ENCODE results near the gene SLC25A29. TPM values are rescaled to one million over a fixed set of nuclear protein-coding genes. Genes with fewer than 3 reads are reported as not detected.
"Not testable (repeated sequence)": the region's sequence is repeated elsewhere in the genome, so short reads cannot be mapped to it uniquely, and the experiment has no call there.

SLC25A29 gene
- total RNA-seq, 2 donors from 2014 or later = 21.9 to 27.8 TPM

- ATAC-seq = no peak
- intact Hi-C loops (cut with DNase I, micrococcal nuclease) = no loop called here
- DNase-seq = no peak
These were observed 7.5 kb downstream of the SLC25A29 start for GRCh38 chr14:100298551-100299237.

GRCh38 chr14:100297320-100298300, 8.6 kb downstream of the SLC25A29 start:
- ATAC-seq = peak; percentile 57
- DNase-seq = peak; percentile 58 to 85
- intact Hi-C loops (cut with DNase I, micrococcal nuclease) = no loop called here

DNA sequence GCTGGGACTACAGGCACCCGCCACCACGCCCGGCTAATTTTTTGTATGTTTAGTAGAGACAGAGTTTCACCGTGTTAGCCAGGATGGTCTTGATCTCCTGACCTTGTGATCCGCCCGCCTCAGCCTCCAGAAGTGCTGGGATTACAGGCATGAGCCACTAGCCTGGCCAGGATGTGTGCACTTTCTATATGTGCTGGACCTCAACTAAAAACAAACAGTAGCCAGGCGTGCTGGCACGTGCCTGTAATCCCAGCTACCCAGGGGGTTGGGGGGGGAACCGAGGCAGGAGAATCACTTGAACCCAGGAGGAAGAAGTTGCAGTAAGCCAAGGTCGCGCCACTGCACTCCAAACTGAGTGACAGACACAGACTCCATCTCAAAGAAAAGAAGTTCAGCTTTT, 9.5 kb downstream of the SLC25A29 start:
- intact Hi-C loops (cut with DNase I, micrococcal nuclease); ATAC-seq; DNase-seq: not testable (repeated sequence)

DNA sequence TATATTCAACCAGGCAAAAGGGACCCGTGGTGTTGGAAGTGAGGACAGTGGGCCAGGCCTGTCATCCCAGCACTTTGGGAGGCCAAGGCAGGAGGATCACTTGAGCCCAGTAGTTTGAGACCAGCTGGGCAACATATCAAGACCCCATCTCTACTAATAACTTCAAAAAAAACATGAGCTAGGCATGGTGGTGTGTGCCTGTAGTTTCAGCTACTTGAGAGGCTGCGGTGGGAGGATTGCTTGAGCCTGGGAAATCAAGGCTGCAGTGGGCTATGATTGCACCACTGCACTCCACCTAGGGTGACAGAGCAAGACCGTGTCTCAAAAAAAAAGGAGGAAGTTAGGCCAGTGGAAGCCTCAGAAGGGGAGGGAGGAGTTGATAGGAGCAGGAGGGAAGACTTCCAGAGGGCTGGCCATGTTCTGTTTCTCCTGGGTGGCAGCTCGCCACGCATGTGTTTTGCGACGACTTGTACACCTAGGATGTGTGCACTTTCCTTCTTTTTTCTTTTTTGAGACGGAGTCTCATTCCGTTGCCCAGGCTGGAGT, 10.1 kb downstream of the SLC25A29 start:
- ATAC-seq = no peak
- intact Hi-C loops (cut with DNase I, micrococcal nuclease) = no loop called here
- DNase-seq = no peak

DNA sequence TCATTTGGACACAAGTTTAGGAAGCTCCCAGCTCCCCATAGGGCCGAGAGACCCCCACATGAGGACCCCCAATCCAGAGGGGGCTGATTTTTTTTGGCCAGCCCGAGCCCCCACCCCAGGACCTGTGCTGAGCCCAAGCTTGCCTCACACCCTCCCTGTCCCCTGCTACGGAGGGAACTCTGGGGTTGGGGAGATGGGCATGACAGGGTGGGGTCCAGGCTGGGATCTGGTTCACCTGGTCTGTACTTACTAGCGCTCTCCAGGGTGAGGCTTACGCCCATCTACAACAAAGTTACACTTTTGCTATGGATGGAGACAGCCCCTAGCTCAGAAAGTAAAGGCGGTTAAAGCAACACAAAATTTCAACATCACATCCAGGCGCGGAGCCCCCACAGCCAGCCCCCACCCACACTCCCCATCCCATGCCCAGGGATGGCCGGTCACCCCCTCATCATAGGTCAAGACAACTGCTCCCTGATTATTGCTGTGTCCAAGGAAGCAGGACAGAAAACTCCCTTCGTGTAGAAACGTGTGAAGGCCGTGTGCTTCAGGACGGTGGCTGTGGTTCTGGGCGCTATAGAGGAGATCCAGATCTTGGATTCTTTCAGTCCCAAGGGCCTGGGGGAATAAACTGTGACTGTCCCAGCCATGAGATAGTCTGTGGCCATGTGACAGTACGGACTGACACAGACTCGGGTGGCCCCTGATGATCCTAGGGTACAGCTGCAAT, 10.7 kb downstream of the SLC25A29 start:
- ATAC-seq (no peak), DNase-seq (peak in 1 of 2 donors; percentile 14)
- intact Hi-C loops (cut with DNase I, micrococcal nuclease) = no loop called here

DNA sequence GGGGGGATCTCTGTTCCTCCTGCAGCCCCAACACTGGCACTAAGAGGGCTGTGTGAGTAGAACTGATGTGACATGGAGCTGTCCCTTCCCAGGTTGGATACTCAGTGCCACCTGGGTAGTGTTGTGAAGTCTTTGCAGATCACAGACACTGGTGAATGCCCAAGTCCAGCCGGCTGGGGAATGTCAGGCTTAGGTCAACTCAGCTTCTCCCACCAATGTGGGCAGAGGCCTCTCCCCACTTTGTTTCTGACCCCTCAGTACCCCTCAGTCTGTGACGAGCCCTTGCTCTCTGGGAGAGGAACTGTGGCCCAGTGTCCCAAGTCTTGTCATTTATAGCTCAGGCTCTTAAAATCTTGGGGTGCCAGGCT, 11.3 kb downstream of the SLC25A29 start:
- intact Hi-C loops (cut with DNase I, micrococcal nuclease) = no loop called here
- ATAC-seq (no peak), DNase-seq (peak in 1 of 2 donors; percentile 10)

DNA sequence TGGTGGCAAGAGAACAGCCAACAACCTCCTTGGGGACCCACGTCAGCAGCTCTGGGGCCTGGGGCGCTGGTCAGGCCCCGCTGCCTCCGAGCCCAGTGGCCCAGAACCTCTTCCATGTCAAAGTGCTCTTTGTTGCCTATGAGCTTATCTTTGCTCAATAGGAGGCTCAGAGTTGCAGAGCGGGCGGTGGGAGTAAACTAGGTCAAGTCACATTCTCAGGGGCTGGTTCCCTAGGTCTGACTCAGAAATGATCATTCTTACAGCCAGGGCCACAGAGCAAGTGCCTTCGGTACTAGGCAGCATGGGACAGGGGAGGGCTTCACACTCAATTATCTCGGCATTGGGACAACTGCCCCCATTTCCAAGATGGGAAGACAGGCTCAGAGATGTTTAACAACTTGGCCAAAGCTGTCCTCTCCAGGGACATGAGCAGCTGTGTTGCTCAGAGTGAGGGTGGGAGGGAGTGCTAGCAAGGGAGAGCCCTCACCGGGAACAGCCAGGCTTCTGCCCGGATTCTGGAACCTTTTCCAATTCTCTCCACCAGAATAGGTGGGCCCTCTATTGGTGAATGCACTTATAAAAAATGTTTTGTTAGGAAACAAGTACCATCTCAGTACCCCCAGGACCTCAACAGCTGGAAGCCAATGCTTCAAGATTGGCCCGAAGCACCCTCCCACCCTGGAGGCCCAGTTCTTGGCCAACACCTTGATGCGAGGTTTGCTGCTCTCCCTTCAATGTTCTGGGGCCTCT, 11.9 kb downstream of the SLC25A29 start:
- intact Hi-C loops (cut with DNase I, micrococcal nuclease) = no loop called here
- no peak for ATAC-seq
- peak in 1 of 2 donors; percentile 15 for DNase-seq

DNA sequence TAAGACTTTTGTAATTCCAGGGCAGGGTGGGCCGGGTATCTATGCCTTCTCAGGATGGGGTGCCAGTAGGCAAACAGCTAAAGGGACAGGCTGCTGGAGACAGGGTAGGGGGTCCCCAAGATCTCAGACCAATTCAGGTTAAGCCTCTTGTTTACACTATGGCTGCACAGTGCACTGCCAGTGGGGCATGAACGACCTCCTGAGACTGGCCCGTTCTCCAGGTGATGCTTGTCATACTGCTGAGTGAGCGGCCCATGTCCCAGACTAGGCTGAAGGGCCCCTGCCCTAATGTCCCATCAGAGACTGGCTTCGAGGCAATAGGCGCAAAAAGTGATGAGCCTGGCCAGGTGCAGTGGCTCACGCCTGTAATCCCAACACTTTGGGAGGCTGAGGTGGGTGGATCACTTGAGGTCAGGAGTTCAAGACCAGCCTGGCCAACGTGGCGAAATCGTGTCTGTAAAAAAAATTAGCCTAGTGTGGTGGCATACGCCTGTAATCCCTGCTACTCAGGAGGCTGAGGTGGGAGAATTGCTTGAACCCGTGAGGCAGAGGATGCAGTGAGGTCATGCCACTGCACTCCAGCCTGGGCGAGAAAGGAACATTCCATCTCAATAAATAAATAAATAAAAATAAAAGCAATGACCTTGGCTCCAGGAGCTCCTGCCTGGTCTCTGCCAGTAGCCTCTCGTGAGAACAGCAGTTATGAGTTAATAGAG, 12.6 kb downstream of the SLC25A29 start:
- intact Hi-C loops (cut with DNase I, micrococcal nuclease) = no loop called here
- ATAC-seq (no peak), DNase-seq (peak in 1 of 2 donors; percentile 8)

DNA sequence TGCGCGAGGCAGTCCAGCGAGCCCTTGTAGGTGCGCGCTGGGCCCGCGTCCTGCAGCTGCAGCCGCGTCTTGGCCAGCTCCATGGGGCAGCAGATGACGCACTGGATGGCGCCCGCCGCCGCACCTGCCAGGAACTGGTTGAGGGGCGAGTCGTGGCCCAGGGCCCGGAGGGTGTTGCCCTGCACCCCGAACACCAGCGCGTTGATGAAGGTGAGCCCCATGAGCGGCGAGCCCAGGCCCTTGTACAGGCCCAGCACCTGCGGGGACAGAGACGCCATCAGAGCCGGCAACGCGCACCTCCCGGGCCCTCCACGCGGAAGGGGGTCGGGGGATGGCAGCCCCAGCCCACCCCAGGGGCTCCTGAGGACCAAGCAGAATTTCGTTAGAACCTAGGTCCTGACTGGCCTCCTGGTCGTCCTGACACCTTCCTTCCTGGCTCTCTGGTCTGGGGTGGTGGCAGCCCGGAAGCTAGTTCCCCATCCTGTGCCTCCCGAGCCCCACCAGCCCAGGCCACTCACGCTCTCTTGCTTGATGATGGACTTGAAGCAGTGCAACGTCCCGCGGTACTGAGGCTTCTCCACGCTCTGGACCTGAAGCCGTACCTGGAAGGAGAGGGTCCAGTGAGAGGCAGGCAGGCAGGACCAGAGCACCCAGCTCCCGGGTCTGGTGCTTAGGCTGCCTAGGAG, 13.3 kb downstream of the SLC25A29 start:
- intact Hi-C loops (cut with DNase I, micrococcal nuclease) = no loop called here
- peak in 1 of 2 donors; percentile 19 for DNase-seq

GRCh38 chr14:100292301-100292775, 13.9 kb downstream of the SLC25A29 start:
- ATAC-seq (no peak), DNase-seq (peak in 1 of 2 donors; percentile 14)
- intact Hi-C loops (cut with DNase I, micrococcal nuclease) = no loop called here

More for the DNA sequence above, 13.3 kb downstream of the SLC25A29 start:
- no peak for ATAC-seq

GRCh38 chr14:100291305-100292075, 14.8 kb downstream of the SLC25A29 start:
- ATAC-seq = no peak
- intact Hi-C loops (cut with DNase I, micrococcal nuclease) = no loop called here
- DNase-seq = peak in 1 of 2 donors; percentile 15

- intact Hi-C loops (cut with DNase I, micrococcal nuclease) = no loop called here
- peak in 1 of 2 donors; percentile 22 for DNase-seq
- no peak for ATAC-seq
These were observed 15.5 kb downstream of the SLC25A29 start for GRCh38 chr14:100290607-100291304.

- no peak for ATAC-seq
These were observed 16.2 kb downstream of the SLC25A29 start for GRCh38 chr14:100289916-100290606.

DNA sequence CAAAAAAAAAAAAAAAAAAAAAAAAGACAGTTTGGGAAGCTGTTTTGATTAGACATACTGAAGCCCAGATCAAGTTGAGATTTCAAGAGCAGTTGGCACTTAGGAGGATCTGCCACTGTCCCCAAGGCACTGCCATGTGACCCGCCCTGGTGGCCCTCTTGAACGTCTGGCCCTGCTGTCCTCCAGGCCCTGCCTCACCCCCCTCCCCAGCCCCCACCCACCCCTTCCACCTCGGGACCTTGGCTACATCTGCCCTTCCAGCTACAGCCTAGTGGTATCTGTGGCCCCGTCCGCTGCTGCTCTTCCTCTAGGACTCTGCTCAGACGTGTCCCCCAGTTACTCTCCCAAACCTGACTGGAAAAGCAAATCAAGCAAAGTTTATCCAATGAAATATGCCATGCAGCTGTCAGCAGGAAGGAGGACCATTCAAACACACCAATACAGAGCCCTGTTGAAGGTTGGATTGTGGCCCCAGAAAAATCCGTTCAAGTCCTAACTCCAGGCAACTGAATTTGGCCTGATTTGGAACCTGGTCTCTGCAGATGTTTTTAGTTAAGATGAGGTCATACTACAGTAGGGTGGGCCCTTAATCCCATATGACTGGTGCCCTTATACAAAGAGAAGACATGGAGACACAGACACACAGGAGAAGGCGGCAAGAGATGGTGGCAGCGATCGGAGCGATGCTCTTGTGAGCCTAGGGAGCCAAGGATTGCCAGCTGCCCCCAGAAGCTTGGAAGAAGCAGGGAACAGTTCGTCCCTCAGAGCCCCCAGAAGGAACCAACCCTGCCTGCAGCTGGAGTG, 17.7 kb downstream of the SLC25A29 start:
- ATAC-seq = no peak
- intact Hi-C loops (cut with DNase I, micrococcal nuclease) = no loop called here

More at GRCh38 chr14:100289916-100290606, 16.2 kb downstream of the SLC25A29 start:
- DNase-seq = peak in 1 of 2 donors; percentile 16
- intact Hi-C loops (cut with DNase I, micrococcal nuclease) = no loop called here

More for the DNA sequence above, 17.7 kb downstream of the SLC25A29 start:
- DNase-seq = peak in 1 of 2 donors; percentile 9

Measured in left colon (tissue), 2 donors.